SK-N-SH treated with all-trans-retinoic acid at 6 μM for 48 hours (cell line): ENCODE measurements around the gene RBBP6.

Source experiments
- ATAC-seq: fragments of 200-7000 bp; cut with Tn5 transposase; 3 replicates; pipeline ENCODE4 v1.9.1; 2020; ENCODE audit warnings: mild to moderate bottlenecking, moderate library complexity
- ARNTL ChIP-seq: fragments of 450-650 bp; formaldehyde crosslinking; IDR thresholded peaks from 2 replicates; pipeline ENCODE4 v1.5.0; 2020; ENCODE audit warnings: low read depth, mild to moderate bottlenecking, moderate library complexity, borderline replicate concordance
- BACH2 ChIP-seq: fragments of 250-450 bp; sonication (Bioruptor Pico); IDR thresholded peaks from 2 replicates; pipeline ENCODE4 v1.9.0; 2021; ENCODE audit warnings: mild to moderate bottlenecking, borderline replicate concordance
- CREB5 ChIP-seq: fragments of 250-450 bp; sonication (Bioruptor Pico); IDR thresholded peaks from 2 replicates; pipeline ENCODE4 v1.5.1; 2020; ENCODE audit warnings: low read depth, mild to moderate bottlenecking, moderate library complexity
- CSDC2 ChIP-seq: fragments of 250-450 bp; sonication (Bioruptor Pico); IDR thresholded peaks from 2 replicates; pipeline ENCODE4 v1.5.0; 2020; ENCODE audit warnings: mild to moderate bottlenecking, moderate library complexity
- CSRNP3 ChIP-seq: fragments of 250-450 bp; sonication (Bioruptor Pico); IDR thresholded peaks from 2 replicates; pipeline ENCODE4 v1.5.1; 2021; ENCODE audit warnings: mild to moderate bottlenecking, moderate library complexity
- ESRRG ChIP-seq: fragments of 250-450 bp; sonication (Bioruptor Pico); IDR thresholded peaks from 2 replicates; pipeline ENCODE4 v1.6.1; 2021; ENCODE audit warnings: mild to moderate bottlenecking
- GLIS3 ChIP-seq: fragments of 250-450 bp; sonication (Bioruptor Pico); IDR thresholded peaks from 2 replicates; pipeline ENCODE4 v1.5.0; 2020; ENCODE audit warnings: mild to moderate bottlenecking, moderate library complexity
- ISL1 ChIP-seq: fragments of 250-450 bp; sonication (Bioruptor Pico); IDR thresholded peaks from 2 replicates; pipeline ENCODE4 v2.1.2; 2022; ENCODE audit warnings: mild to moderate bottlenecking, moderate library complexity
- PATZ1 ChIP-seq: fragments of 250-450 bp; sonication (Bioruptor Pico); IDR thresholded peaks from 2 replicates; pipeline ENCODE4 v1.8.0; 2020; ENCODE audit warnings: mild to moderate bottlenecking, moderate library complexity, borderline replicate concordance
- PPARA ChIP-seq: fragments of 250-450 bp; sonication (Bioruptor Pico); IDR thresholded peaks from 2 replicates; pipeline ENCODE4 v1.5.0; 2020; ENCODE audit warnings: mild to moderate bottlenecking, borderline replicate concordance
- RARB ChIP-seq: fragments of 250-450 bp; sonication (Bioruptor Pico); IDR thresholded peaks from 2 replicates; pipeline ENCODE4 v1.8.0; 2021; ENCODE audit warnings: mild to moderate bottlenecking, moderate library complexity
- SNAI2 ChIP-seq: fragments of 250-450 bp; sonication (Bioruptor Pico); IDR thresholded peaks from 2 replicates; pipeline ENCODE4 v1.5.0; 2020; ENCODE audit warnings: mild to moderate bottlenecking, moderate library complexity
- TCF4 ChIP-seq: fragments of 250-450 bp; sonication (Bioruptor Pico); IDR thresholded peaks from 2 replicates; pipeline ENCODE4 v1.8.0; 2021; ENCODE audit warnings: mild to moderate bottlenecking, moderate library complexity, borderline replicate concordance
- TOX ChIP-seq: fragments of 250-450 bp; sonication (Bioruptor Pico); IDR thresholded peaks from 2 replicates; pipeline ENCODE4 v1.8.0; 2021; ENCODE audit warnings: mild to moderate bottlenecking, moderate library complexity, borderline replicate concordance
- ZC3H10 ChIP-seq: fragments of 250-450 bp; sonication (Bioruptor Pico); IDR thresholded peaks from 2 replicates; pipeline ENCODE4 v1.5.1; 2021; ENCODE audit warnings: mild to moderate bottlenecking, moderate library complexity
- ZFP30 ChIP-seq: fragments of 450-650 bp; formaldehyde crosslinking; IDR thresholded peaks from 2 replicates; pipeline ENCODE4 v1.5.0; 2022; ENCODE audit warnings: mild to moderate bottlenecking, moderate library complexity
- ZNF565 ChIP-seq: fragments of 450-650 bp; formaldehyde crosslinking; conservative IDR thresholded peaks from 2 replicates; pipeline ENCODE4 v1.5.0; 2020; ENCODE audit warnings: low read depth, mild to moderate bottlenecking, moderate library complexity
- ZNF70 ChIP-seq: fragments of 450-650 bp; formaldehyde crosslinking; IDR thresholded peaks from 2 replicates; pipeline ENCODE4 v1.5.0; 2020; ENCODE audit warnings: mild to moderate bottlenecking, moderate library complexity
- ZNF8 ChIP-seq: fragments of 450-650 bp; formaldehyde crosslinking; IDR thresholded peaks from 2 replicates; pipeline ENCODE4 v1.5.0; 2020; ENCODE audit warnings: mild to moderate bottlenecking, moderate library complexity
- TF ChIP-seq, protein P1 (sequence below): fragments of 250-450 bp; sonication (Bioruptor Pico); IDR thresholded peaks from 2 replicates; pipeline ENCODE4 v1.8.0; 2021; ENCODE audit warnings: low read depth, mild to moderate bottlenecking, moderate library complexity, borderline replicate concordance

RBBP6 gene

DNA sequence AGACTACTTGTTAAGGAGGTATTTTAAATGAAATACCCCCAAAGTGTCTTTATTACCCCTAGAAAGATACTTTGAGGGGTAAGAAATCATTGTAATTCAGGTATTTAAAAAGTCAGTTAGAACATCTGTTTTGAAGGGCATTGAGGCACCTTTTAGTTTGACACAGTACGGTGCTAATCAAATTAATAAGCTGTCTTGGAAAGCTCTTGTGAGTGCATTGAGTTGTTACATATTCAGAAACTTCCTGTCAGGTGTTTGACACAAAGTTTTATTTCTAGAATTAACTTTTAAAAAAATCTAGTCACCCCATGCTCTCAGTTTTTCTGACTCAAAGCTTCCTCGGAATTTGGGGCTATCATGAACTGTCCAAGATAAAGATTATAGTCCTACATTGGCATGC, 4.6 kb downstream of the RBBP6 start:
- ATAC-seq, result no peak
- TF ChIP-seq ZC3H10 (CRISPR knock-in tag), result no peak

DNA sequence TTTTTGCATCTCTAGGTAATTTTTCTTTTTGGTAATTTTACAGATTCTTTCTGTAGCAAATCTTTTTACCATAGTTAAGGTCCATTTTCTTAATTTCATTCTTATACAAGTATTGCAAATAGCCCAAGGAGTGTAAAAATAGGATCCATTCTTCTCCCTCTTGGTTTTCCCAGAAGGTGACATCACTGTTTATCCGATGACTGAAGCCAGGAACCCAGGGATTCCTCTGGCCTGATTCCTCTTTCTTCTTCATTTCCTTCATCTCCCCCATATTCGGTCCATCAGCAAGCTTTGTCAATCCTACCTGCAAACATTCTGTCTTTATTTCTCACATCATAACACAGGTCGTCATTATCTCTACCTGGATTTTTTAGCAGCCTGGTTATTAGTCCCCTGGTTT, 5.3 kb downstream of the RBBP6 start:
- no peak for ATAC-seq
- no peak for TF ChIP-seq CREB5 (CRISPR knock-in tag)
- TF ChIP-seq ZNF8 (CRISPR knock-in tag), result no peak
- TF ChIP-seq ZNF70, result no peak
- no peak for TF ChIP-seq ZFP30
- no peak for TF ChIP-seq RARB

DNA sequence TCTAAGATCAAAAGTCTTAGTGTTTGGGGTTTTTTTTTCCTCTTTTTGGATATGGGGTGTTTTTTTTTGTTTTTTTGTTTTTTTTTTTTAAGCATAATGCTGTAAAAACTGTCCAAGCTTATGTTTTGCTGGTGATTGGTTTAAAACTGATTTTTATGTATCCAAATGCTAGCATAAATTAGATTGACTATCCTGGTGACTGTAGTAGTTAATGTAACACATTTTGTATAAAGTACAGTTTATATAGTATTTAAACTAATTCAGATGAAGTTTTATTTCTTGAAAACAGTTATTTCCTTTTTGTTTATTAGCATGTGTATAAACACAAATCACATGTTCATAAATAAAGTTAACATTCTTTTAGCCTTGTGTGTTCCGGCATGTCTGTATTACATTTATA, 10.9 kb downstream of the RBBP6 start:
- TF ChIP-seq CSDC2 (CRISPR knock-in tag) (no peak), ZFP30 (no peak), TCF4 (no peak), BACH2 (CRISPR knock-in tag) (no peak), CREB5 (CRISPR knock-in tag) (no peak), TOX (CRISPR knock-in tag) (no peak), ISL1 (CRISPR knock-in tag) (no peak), ZNF565 (CRISPR knock-in tag) (no peak), GLIS3 (CRISPR knock-in tag) (no peak), ARNTL (CRISPR knock-in tag) (no peak), SNAI2 (CRISPR knock-in tag) (no peak), CSRNP3 (CRISPR knock-in tag) (no peak), PPARA (CRISPR knock-in tag) (no peak), PATZ1 (CRISPR knock-in tag) (no peak), ZNF70 (no peak), ESRRG (CRISPR knock-in tag) (no peak)
- TF ChIP-seq, protein P1, sequence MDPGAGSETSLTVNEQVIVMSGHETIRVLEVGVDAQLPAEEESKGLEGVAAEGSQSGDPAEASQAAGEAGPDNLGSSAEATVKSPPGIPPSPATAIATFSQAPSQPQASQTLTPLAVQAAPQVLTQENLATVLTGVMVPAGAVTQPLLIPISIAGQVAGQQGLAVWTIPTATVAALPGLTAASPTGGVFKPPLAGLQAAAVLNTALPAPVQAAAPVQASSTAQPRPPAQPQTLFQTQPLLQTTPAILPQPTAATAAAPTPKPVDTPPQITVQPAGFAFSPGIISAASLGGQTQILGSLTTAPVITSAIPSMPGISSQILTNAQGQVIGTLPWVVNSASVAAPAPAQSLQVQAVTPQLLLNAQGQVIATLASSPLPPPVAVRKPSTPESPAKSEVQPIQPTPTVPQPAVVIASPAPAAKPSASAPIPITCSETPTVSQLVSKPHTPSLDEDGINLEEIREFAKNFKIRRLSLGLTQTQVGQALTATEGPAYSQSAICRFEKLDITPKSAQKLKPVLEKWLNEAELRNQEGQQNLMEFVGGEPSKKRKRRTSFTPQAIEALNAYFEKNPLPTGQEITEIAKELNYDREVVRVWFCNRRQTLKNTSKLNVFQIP (CRISPR knock-in tag), result no peak
- TF ChIP-seq, all 23 proteins: peak for 0
- no peak for ATAC-seq

DNA sequence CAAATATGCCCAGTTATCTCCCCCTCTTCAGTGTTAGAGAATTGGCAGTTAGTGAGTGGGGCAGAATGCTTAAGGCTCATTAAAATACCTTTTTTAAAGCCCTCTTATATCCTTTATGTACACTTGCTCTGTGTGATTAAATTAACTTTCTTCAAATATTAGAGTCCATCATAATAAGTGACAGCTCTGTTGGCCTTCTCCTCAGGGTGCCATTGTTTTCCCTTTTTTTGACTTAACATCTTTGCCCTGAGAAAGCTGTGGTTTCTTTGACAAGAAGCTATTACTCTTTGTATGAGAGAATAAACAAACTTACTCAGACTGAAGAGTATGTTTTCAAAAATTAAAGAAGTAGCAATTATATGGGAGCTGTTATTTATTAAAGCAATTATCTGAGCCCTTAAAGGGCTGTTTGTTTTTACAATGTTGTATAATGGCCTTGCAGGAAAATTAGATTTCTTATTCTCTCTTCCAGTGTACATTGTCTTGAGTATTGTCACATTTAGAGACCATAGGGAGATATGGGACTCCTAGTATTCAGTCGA, 13.4 kb downstream of the RBBP6 start:
- no peak for ATAC-seq
- TF ChIP-seq ISL1 (CRISPR knock-in tag) (0 out of 2 replicates have a peak, but pooled peaks have one; percentile 16), PATZ1 (CRISPR knock-in tag) (no peak), CSDC2 (CRISPR knock-in tag) (no peak), ZNF70 (no peak)
- TF ChIP-seq, protein P1 (CRISPR knock-in tag), result no peak
